ENCODE measurements around the gene CD40.
"Not testable (repeated sequence)": the region's sequence is repeated elsewhere in the genome, so short reads cannot be mapped to it uniquely, and the experiment has no call there.

CD40 gene

GRCh38 chr20:46099491-46100287, 18.4 kb upstream of the CD40 start:
- no peak for DNase-seq

GRCh38 chr20:46100444-46100843, 17.7 kb upstream of the CD40 start:
- DNase-seq = not testable (repeated sequence)

- DNase-seq = no peak
Measured at GRCh38 chr20:46100988-46101387, 17.1 kb upstream of the CD40 start.

GRCh38 chr20:46101957-46102356, 16.2 kb upstream of the CD40 start:
- no peak for DNase-seq

DNA sequence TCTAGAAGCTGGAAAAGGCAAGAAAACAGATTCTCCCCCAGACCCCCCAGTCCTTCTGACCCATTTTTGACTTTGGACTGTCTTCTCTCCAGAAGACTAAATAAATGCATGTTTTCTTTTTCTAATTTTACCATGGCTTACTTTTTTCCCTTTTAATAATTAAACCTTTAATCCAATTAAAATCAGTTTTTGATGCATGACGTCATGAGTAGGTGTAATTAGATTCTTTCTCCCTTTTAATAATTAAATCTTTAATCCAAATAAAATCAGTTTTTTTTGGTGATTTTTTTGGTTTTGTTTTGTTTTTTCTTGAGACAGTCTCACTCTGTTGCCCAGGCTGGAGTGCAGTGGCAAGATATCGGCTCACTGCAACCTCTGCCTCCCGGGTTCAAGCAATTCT, 15.2 kb upstream of the CD40 start:
- no peak for DNase-seq

- no peak for DNase-seq
Measured at GRCh38 chr20:46104262-46104661, 13.9 kb upstream of the CD40 start.

- DNase-seq = no peak
Measured at GRCh38 chr20:46107061-46107460, 11.1 kb upstream of the CD40 start.

GRCh38 chr20:46108435-46108841, 9.7 kb upstream of the CD40 start:
- DNase-seq = no peak

GRCh38 chr20:46108976-46109375, 9.1 kb upstream of the CD40 start:
- DNase-seq = no peak

DNA sequence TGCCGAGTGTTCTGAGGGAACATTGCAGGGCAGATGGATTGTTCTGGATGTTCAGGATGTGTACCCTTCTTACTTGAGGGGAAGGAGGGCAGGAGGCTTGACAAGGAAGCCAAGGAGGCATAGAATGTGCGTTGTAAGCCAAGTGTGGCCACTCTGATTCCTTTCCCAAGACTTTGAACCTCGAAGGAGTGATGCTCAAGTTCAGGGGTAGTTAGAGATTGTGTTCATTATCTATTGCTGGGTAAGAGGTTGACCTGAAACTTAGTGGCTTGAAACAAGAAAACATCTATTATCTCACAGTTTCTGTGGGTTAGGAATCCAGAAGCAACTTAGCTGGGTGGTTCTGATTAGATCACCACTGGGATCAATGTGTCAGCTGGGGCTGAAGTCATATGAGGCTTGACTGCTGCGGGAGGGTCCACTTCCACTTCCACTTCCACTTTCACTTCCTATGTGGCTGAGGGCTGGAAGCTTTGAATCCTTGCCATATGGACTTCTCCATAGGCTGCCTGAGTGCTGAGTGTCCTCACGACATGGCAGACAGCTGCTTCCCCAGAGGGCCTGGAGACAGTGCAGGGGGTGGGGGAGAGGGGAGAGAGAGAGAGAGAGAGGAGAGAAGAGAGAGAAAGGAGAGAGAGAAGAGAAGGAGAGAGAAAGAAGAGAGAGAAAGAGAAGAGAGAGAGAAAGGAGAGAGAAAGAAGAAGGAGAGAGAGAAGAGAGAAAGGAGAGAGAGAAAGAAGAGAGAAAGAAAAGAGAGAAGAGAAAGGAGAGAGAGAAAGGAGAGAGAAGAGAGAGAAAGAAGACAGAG, 6.9 kb upstream of the CD40 start:
- no peak for DNase-seq

- no peak for DNase-seq
Measured at GRCh38 chr20:46111836-46112212, 6.3 kb upstream of the CD40 start.

GRCh38 chr20:46112430-46113112, 5.5 kb upstream of the CD40 start:
- DNase-seq = no peak

DNA sequence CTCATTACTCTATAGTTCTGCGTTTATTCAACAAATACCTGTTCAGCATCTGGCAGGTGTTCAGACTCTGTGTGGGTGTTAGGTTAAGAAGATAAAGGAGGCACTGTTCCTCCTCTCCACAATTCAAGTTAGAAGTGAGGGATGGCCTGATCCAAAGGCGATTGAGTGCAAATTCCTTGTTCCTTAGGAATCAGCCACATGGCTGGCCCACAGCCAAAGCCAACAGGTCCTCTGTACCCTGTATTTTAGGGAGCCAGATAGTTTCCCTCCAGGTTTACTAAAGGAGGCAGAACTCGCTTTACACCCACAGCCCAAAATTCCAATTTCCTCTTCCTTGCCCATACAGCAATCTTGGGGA, 5.0 kb upstream of the CD40 start:
- DNase-seq = no peak

DNA sequence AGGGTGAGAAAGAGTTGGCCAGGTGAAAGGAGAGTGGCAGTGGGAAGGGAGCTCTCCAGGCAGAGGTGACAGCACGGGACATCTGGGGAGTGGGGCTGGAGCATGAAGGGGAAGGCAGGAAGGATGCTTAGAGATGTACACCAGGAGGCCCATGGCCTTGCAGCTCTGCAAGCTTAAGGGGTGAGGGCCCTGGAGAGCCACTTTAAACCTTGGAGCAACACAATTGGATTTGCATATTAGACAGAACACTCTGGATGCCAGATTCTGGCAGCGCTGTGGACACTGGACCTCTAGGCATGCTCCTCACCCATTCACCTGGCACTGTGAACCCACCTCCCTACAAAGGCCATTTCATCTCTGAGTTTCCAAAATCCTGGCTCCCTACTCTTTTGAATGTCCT, 3.7 kb upstream of the CD40 start:
- DNase-seq = no peak

DNA sequence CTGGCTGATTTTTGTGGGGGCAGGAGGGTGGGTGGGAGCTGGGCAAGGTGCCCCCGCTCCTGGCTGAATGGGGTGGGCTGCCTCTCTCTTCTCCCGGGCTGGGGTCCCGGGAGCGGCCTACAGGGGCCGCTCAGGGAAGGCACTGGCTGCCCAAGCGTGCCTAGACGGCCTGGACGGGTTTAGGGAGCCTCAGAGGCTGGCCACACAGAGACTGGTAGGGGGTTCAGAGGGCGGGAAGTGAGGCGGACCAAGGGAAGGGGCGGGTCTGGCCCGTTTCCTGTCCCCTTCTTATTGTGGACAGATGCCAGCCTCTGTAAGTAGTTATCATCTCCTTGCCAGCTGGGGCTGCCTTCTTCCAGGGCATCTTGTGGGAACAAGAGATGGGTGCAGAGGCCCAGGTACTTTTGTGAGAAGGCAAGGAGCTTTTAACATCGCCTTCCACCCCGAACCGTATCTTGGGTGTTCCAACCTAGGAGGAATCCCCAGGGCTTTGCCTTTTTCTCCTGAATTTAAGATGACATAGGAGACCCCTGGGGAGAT, 437 bp downstream of the CD40 start:
- no peak for DNase-seq

DNA sequence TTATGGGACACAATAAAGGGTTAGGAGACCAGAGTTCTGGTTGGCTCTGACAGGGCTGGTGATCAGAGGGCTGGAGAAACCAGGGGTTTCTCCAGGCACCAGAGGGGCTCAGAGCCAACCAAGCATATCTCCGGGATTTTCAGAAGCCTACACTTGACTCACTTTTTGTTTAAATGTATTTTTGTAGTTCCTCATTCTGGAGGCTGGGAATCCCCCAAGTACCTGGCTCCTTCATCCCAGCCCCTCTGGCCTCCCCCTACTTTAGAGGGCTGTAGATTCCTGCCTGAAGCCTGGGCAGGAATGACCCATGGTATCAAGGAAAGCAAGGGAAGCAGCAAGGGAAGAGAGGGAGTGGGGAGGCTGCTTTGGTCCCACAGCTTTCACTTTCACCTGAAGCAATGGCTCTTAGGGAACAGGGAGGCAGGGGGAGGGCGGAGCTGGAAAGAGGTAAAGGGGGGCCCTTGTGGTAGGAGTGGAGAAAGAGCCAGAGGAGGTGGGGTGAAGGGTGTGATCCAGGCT, 973 bp downstream of the CD40 start:
- no peak for DNase-seq

DNA sequence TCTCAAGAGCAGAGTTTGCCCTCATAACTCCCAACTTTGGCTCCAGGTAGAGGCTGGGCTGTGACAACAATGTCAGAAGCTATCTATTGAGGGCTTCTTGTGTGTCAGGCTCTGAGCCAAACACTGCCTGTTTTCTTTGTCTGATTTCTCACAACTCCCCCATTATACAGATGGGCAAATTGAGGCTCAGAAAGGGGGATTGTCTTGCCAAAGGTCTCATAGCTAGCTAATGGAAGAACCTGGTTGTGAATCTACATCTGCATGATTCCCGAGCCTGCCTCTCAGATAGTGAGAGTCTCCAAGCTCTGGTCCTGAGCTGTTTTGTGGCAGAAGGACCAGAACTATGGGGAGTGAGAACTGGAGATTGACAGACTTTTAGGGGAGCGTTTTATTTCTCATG, 1.4 kb downstream of the CD40 start:
- DNase-seq = no peak

GRCh38 chr20:46120136-46120535, 2.0 kb downstream of the CD40 start:
- no peak for DNase-seq

DNA sequence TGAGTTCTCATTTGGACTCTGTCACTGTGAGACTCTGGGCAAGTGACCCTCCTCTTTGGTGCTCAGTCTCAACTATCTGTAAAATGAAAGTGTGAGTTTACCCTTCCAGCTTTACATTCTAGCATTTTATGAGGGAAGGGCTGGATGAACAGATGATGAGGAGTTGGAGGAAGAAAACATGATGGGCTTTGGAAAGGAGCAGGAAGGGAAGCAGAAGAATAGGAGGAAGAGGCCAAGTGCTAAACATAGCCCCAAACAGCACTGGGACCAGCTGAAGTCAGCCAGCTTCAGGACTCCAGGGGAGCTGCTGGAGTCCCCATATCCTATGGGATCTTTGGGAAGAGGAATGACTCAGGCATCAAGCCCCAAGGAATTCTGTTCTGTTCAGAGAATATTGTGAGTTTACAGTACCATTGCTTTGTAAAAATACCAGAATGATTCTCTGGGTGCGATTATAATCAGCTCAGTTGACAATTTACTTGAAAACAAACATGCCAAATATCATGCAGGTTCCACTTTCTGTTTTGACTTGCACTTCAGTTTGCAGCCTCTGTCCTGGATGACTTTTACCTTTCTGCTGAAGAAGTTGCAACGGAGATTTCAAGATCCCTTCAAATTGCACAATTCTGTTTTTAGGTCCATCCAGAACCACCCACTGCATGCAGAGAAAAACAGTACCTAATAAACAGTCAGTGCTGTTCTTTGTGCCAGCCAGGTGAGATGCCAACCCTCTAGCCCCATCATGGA, 3.2 kb downstream of the CD40 start:
- no peak for DNase-seq

- no peak for DNase-seq
Measured at GRCh38 chr20:46122071-46122470, 4.0 kb downstream of the CD40 start.

DNA sequence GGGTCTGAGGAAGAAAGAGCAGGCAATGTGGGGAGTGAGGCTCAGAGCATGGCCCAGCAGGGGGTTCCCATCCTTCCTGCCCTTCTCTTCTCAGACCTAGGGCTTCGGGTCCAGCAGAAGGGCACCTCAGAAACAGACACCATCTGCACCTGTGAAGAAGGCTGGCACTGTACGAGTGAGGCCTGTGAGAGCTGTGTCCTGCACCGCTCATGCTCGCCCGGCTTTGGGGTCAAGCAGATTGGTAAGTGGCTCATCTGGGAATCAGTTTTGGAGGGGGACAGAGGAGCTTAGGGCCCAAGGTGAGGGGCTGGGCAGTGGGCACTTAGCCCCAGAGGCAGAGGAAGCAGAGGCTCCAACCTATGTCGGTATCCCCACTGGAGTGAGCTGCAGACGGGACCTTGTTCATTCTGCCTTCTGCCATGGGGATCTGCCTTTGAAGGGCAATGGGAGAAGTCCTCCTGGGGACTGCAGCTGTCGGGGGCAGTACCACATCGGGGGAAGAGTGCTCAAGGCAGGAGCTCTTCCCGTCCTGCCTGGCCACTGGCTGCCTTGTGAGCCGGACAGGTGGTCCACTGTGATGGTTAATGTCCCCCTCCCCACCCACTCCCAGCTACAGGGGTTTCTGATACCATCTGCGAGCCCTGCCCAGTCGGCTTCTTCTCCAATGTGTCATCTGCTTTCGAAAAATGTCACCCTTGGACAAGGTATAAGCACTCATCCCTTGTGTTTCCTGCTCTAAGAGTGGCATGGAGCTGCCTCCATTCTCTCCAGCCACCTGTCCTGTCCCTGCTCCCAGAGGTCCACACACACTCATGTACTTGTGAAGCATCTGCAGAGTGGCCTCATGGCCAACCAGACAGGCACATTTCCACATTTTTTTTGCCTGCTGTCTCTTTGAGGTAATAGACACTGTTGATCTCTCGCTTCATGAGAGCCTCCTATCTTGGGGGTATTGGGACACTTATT, 4.7 kb downstream of the CD40 start:
- DNase-seq = no peak
